ENCODE data around the gene CLDN5. TPM values are rescaled to one million over a fixed set of nuclear protein-coding genes. Genes with fewer than 3 reads are reported as not detected.

Gene CLDN5
- total and polyA plus RNA-seq, 2 of the 8 experiments (the other 6 are each of a cell fraction or from before 2014, with no cell fraction given), result 1.2 to 1.6 TPM

DNA sequence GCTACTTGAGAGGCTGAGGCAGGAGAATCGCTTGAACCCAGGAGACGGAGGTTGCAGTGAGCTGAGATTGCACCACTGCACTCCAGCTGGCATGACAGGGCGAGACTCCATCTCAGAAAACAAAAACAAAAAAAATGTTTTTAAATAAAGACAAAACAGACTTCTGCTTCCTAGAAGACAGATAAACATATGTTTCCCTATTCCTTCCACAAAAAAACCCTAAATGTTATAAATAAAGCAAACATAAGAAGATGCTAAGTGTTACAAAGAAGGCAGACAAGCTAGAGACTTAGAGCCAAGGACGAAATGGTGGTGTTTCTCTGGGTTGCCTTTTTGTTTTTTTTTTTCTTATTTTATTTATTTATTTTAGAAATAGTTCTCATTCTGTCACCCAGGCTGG, 5.6 kb upstream of the CLDN5 start:
- no peak for FAIRE-seq
- H3K56ac ChIP-seq (replicated peaks; ENCODE audit: insufficient read length, low read depth, low read length), result no peak overlapping the region
- peaks cover 0 to 2% of the 10 kb centered on the region in 2 experiments for H4K20me1 ChIP-seq (replicated peaks in 1 of 2; ENCODE audit: control insufficient read depth in 1 of 2, insufficient read depth in 2 of 2, low read length in 2 of 2)
- H2BK12ac ChIP-seq (ENCODE audit: low read depth, low read length), result no peak overlapping the region
- ChIA-PET CTCF (ENCODE audit: partially characterized antibody) (interaction anchor here (1.1 to 1.7 kb wide), 4 partner anchors 29 to 111 kb away, joined by 3 to 5 read pairs (median 4); no protein-coding TSS in a partner anchor), POLR2A (ENCODE audit: partially characterized antibody) (interaction anchor here (1.6 kb wide), 1 partner anchor 25 kb away, joined by 5 read pairs; no protein-coding TSS in a partner anchor)
- H2AFZ ChIP-seq (ENCODE audit: low read length), result no peak overlapping the region
- no peak overlapping the region for H4K8ac ChIP-seq (ENCODE audit: extremely low read depth, insufficient read depth, low read length)
- no peak for DNase-seq (ENCODE audit: low read depth in 1 of 2, low spot score in 2 of 2)
- no peaks in the 10 kb centered on the region; the same call in 1 of the 2 replicates for H3K23me2 ChIP-seq (ENCODE audit: low read depth, low read length)
- no peaks in the 10 kb centered on the region for H3K36me3 ChIP-seq (ENCODE audit: control insufficient read depth in 2 of 4, insufficient read depth in 4 of 4, low read length in 3 of 4)
- peaks cover 0 to 15% (median 12%) of the 10 kb centered on the region in 4 experiments; a peak in 6 of 7 replicates for H3K27me3 ChIP-seq (replicated peaks in 1 of 4; ENCODE audit: control insufficient read depth in 3 of 4, extremely low read depth in 1 of 4, insufficient read depth in 3 of 4, low read length in 3 of 4)
- H3K79me1 ChIP-seq (ENCODE audit: low read depth, low read length), result no peaks in the 10 kb centered on the region
- no peaks in the 10 kb centered on the region for H3K9me3 ChIP-seq (ENCODE audit: insufficient read depth in 2 of 2, low read depth in 1 of 2, low read length in 1 of 2)
- no peak overlapping the region for H2BK15ac ChIP-seq (ENCODE audit: low read length)
- H3K9ac ChIP-seq (replicated peaks in 1 of 4; ENCODE audit: extremely low read depth in 1 of 4, low read depth in 3 of 4, low read length in 3 of 4), result no peak overlapping the region
- no peak overlapping the region for H3K14ac ChIP-seq (ENCODE audit: insufficient read length)
- H3K18ac ChIP-seq (ENCODE audit: extremely low read depth, low read length), result no peak overlapping the region
- 83% methylated on average over 4 of the region's 4 CpGs; no CpG with 5 or more reads in 1 of the 2 experiments for WGBS, 2 experiments (ENCODE audit: extremely low coverage in 1 of 2, insufficient coverage in 1 of 2, insufficient read length in 1 of 2, insufficient replicate concordance in 2 of 2, low coverage in 1 of 2, low lambda C conversion rate in 2 of 2, missing lambda C conversion rate in 1 of 2)
- no peak overlapping the region for H3K4me3 ChIP-seq (ENCODE audit: extremely low read depth in 1 of 4, insufficient read depth in 2 of 4, low read depth in 3 of 4, low read length in 4 of 4)
- peaks cover 0 to 2% (median 0%) of the 10 kb centered on the region in 4 experiments; a peak in 2 of 7 replicates for H3K4me1 ChIP-seq (replicated peaks in 1 of 4; ENCODE audit: control insufficient read depth in 3 of 4, insufficient read depth in 4 of 4, low read length in 3 of 4)
- no peak overlapping the region for H2BK120ac ChIP-seq (replicated peaks; ENCODE audit: low read depth, low read length)
- no peak overlapping the region for H3K27ac ChIP-seq (ENCODE audit: low read depth, low read length)
- H3K23ac ChIP-seq (ENCODE audit: insufficient read length), result no peak overlapping the region
- H3K79me2 ChIP-seq (ENCODE audit: control insufficient read depth in 1 of 2, insufficient read depth in 2 of 2, low read length in 2 of 2), result no peaks in the 10 kb centered on the region
- H2BK20ac ChIP-seq (ENCODE audit: low read length), result no peak overlapping the region
- H3K4me2 ChIP-seq (ENCODE audit: insufficient read depth in 1 of 2, low read depth in 2 of 2, low read length in 2 of 2), result no peak overlapping the region
- H4K91ac ChIP-seq (replicated peaks; ENCODE audit: insufficient read length, low read length), result no peak overlapping the region
- no peak overlapping the region for H3K4ac ChIP-seq (replicated peaks; ENCODE audit: insufficient read length, low read depth, low read length)
- no peak overlapping the region for H2AK5ac ChIP-seq (ENCODE audit: low read depth, low read length)
- no peak overlapping the region for H4K5ac ChIP-seq (ENCODE audit: insufficient read length, low read depth, low read length)
- H2BK5ac ChIP-seq (ENCODE audit: low read depth, low read length), result no peak overlapping the region
- TF ChIP-seq RXRA (IDR thresholded peaks at IDR 0.05; ENCODE audit: insufficient read depth, low read depth, low read length) (no peak), KDM5A (IDR thresholded peaks at IDR 0.05; ENCODE audit: low read length) (no peak), HDAC2 (IDR thresholded peaks at IDR 0.05; ENCODE audit: borderline replicate concordance in 1 of 2, low read depth in 2 of 2, low read length in 2 of 2) (no peak), CREB1 (IDR thresholded peaks at IDR 0.05) (no peak), TEAD4 (IDR thresholded peaks at IDR 0.05; ENCODE audit: low read depth, low read length) (no peak)
- TF ChIP-seq, protein P1, sequence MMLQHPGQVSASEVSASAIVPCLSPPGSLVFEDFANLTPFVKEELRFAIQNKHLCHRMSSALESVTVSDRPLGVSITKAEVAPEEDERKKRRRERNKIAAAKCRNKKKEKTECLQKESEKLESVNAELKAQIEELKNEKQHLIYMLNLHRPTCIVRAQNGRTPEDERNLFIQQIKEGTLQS (IDR thresholded peaks at IDR 0.05; ENCODE audit: insufficient read depth, low read depth, low read length), result no peak

Data from H1 (cell line).